ENCODE measurements around the gene PPP2R5D. TPM values are rescaled to one million over a fixed set of nuclear protein-coding genes. Genes with fewer than 3 reads are reported as not detected.
"Not testable (repeated sequence)": the region's sequence is repeated elsewhere in the genome, so short reads cannot be mapped to it uniquely, and the experiment has no call there.

Gene PPP2R5D
- total RNA-seq, 1 experiment from 2014 or later: 52.7 TPM

DNA sequence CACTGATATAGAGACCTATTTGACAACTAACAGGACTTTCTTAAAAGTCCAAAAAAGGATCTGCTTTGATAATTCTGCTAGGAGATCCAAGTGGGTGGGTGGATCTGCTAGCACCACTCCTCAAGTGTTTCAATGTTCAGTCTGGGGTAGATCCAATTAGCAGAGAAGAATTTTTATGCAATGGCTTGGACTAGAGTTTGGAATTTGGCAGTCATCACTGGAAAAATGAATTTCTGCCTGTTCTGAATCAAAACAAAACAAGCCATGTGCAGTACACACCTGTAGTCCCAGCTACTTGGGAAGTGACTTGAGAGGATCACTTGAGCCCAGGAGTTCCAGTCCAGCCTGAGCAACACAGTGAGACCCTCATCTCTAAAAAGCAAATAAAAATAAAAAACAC lies 36.4 kb upstream of the PPP2R5D start:
- Mint-ChIP-seq H3K9me3 (no peaks in the 10 kb centered on the region), H3K4me1 (peaks cover 9% of the 10 kb centered on the region), H3K27ac (peak overlapping the region; percentile 15; the same call in 1 of the 2 replicates), H3K4me3 (no peak overlapping the region), H3K27me3 (ENCODE audit: low read depth) (no peaks in the 10 kb centered on the region), H3K36me3 (no peaks in the 10 kb centered on the region)
- TF ChIP-seq JAZF1 (CRISPR knock-in tag; IDR thresholded peaks at IDR 0.05) (no peak), NFATC4 (CRISPR knock-in tag; IDR thresholded peaks at IDR 0.05) (no peak), AFF4 (CRISPR knock-in tag; IDR thresholded peaks at IDR 0.05; ENCODE audit: borderline replicate concordance) (no peak)
- no peak for ATAC-seq
- ChIA-PET POLR2A (interaction anchor here (0.7 kb wide), 1 partner anchor 10 kb away, joined by 4 read pairs; no protein-coding TSS in a partner anchor), CTCF (no interaction called here)
- DNase-seq (ENCODE audit: low spot score): no peak

GRCh38 chr6:42952389-42952788 lies 32.0 kb upstream of the PPP2R5D start:
- Mint-ChIP-seq H3K36me3 (no peaks in the 10 kb centered on the region), H3K4me3 (no peak overlapping the region), H3K4me1 (peaks cover 14% of the 10 kb centered on the region), H3K27me3 (ENCODE audit: low read depth) (no peaks in the 10 kb centered on the region; the same call in 1 of the 2 replicates), H3K9me3 (no peaks in the 10 kb centered on the region), H3K27ac (no peak overlapping the region)
- no peak for DNase-seq (ENCODE audit: low spot score)
- ATAC-seq: no peak
- CTCF ChIA-PET: no interaction called here
- no peak for TF ChIP-seq JUN (CRISPR knock-in tag; IDR thresholded peaks at IDR 0.05)
- no peak for TF ChIP-seq HMGXB4 (CRISPR knock-in tag; IDR thresholded peaks at IDR 0.05)
- TF ChIP-seq, protein P1, sequence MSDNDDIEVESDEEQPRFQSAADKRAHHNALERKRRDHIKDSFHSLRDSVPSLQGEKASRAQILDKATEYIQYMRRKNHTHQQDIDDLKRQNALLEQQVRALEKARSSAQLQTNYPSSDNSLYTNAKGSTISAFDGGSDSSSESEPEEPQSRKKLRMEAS (CRISPR knock-in tag; IDR thresholded peaks at IDR 0.05): no peak
- no peak for TF ChIP-seq PRRX2 (CRISPR knock-in tag; IDR thresholded peaks at IDR 0.05)
- no peak for TF ChIP-seq NR1H2 (CRISPR knock-in tag; IDR thresholded peaks at IDR 0.05)
- no peak for TF ChIP-seq TCF7 (CRISPR knock-in tag; IDR thresholded peaks at IDR 0.05; ENCODE audit: low read depth)
- no peak for TF ChIP-seq ZNF425 (CRISPR knock-in tag; conservative IDR thresholded peaks at IDR 0.05)
- TF ChIP-seq ATF2 (CRISPR knock-in tag; IDR thresholded peaks at IDR 0.05; ENCODE audit: borderline replicate concordance, low read depth): no peak
- TF ChIP-seq ZNF396 (CRISPR knock-in tag; IDR thresholded peaks at IDR 0.05; ENCODE audit: borderline replicate concordance): no peak
- POLR2A ChIA-PET: interaction anchor here (0.7 kb wide), 2 partner anchors 42 to 904 kb away, joined by 3 to 4 read pairs; no protein-coding TSS in a partner anchor

DNA sequence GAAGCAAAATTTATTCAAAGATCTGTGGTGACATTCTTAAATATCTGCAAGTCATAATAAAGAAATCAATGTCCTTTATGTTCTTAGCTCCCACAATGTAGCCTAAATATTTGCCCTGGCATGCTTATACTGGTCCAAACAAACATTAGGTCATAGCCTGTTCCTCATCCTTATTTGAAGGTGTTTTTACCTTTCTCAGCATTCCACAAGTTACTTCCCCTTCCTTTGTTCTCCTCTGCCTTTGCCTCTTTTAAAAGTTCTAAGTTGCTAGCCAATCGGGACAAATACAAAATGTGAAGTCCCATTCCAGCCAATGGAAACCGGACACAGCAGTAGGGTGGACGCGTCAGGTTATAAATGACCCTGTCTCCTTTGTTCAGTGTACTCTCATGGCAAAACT lies 30.0 kb upstream of the PPP2R5D start:
- DNase-seq (ENCODE audit: low spot score); ATAC-seq; H3K9me3 Mint-ChIP-seq; H3K27ac Mint-ChIP-seq; CTCF ChIA-PET; H3K4me3 Mint-ChIP-seq; H3K36me3 Mint-ChIP-seq: not testable (repeated sequence)
- H3K4me1 Mint-ChIP-seq: peaks cover 19% of the 10 kb centered on the region
- POLR2A ChIA-PET: interaction anchor here (0.8 kb wide), 1 partner anchor 21 kb away, joined by 3 read pairs; no protein-coding TSS in a partner anchor
- peaks cover 11% of the 10 kb centered on the region for H3K27me3 Mint-ChIP-seq (ENCODE audit: low read depth)

Measured in WTC11 (cell line).